SK-N-SH (cell line): Measurements from ENCODE around the gene CSNK1G2. TPM values are rescaled to one million over a fixed set of nuclear protein-coding genes. Genes with fewer than 3 reads are reported as not detected.
A peak's percentile ranks its signal among the peaks of the same experiment; 100 is the strongest.

Source experiments
- CTCF ChIA-PET: fragments of 300-600, 350-600 bp; formaldehyde crosslinking; extraction: SDS; loops from one replicate; lab custom pipeline; 2021; lab: Yijun Ruan, JAX
- POLR2A ChIA-PET: fragments of 350-600 bp; sonication (Branson Sonifier 250); formaldehyde crosslinking; extraction: SDS; loops from one replicate; lab custom pipeline; 2020; ENCODE audit warnings: antibody characterized with exemption, inconsistent platforms; lab: Yijun Ruan, JAX
- DNase-seq: peaks from one replicate; pipeline ENCODE4 v3.0.0; 2012
- H2AFZ ChIP-seq: fragments of 200-600 bp; sonication (generic); 2 replicates; pipeline ENCODE4 v1.8.1; 2016; ENCODE audit warnings: antibody characterized with exemption, mild to moderate bottlenecking, low read depth
- H3F3A ChIP-seq: fragments of 200-600 bp; sonication (generic); replicated peaks from 2 replicates; pipeline ENCODE3; 2016; ENCODE audit warnings: antibody characterized with exemption, mild to moderate bottlenecking; ENCODE audit not compliant: insufficient read depth
- H3K27ac ChIP-seq, 2 experiments: fragments of 200-500 bp in 1 of 2; fragments of 200-600 bp in 1 of 2; sonication (Bioruptor generic) in 1 of 2; sonication (generic), shearing (Covaris generic) in 1 of 2; 2 replicates each; pipeline versions ENCODE4 v1.5.1 to v1.6.1; 2014 to 2016; ENCODE audit warnings: low read depth in 2 of 2, inconsistent platforms in 1 of 2, low read length in 1 of 2, mild to moderate bottlenecking in 1 of 2, mixed read lengths in 1 of 2
- H3K27me3 ChIP-seq: fragments of 200-600 bp; sonication (generic), shearing (Covaris generic); 2 replicates; pipeline ENCODE4 v1.6.1; 2016; ENCODE audit warnings: mixed run types; ENCODE audit not compliant: insufficient read depth
- H3K36me3 ChIP-seq, 2 experiments: fragments of 200-500 bp in 1 of 2; fragments of 200-600 bp in 1 of 2; sonication (Bioruptor generic) in 1 of 2; sonication (generic) in 1 of 2; replicated peaks in 1 of 2; 2 replicates each; pipeline versions ENCODE3 to v1.5.1; 2014 to 2016; ENCODE audit warnings: low read length in 1 of 2, mild to moderate bottlenecking in 1 of 2; ENCODE audit not compliant: insufficient read depth in 2 of 2, control insufficient read depth in 1 of 2
- H3K4me1 ChIP-seq, 2 experiments: fragments of 200-500 bp in 1 of 2; fragments of 200-600 bp in 1 of 2; sonication (Bioruptor generic) in 1 of 2; sonication (generic), shearing (Covaris generic) in 1 of 2; 2 replicates each; pipeline versions ENCODE4 v1.5.1 to v1.6.1; 2014 to 2016; ENCODE audit warnings: low read depth in 1 of 2, low read length in 1 of 2, mixed run types in 1 of 2; ENCODE audit not compliant: insufficient read depth in 2 of 2, control insufficient read depth in 1 of 2
- H3K4me2 ChIP-seq: fragments of 200-600 bp; sonication (generic), shearing (Covaris generic); 2 replicates; pipeline ENCODE4 v1.6.1; 2017; ENCODE audit warnings: mixed run types
- H3K4me3 ChIP-seq, 2 experiments: fragments of 200-500 bp in 1 of 2; fragments of 200-600 bp in 1 of 2; sonication (Bioruptor generic) in 1 of 2; sonication (generic), shearing (Covaris generic) in 1 of 2; 2 replicates each; pipeline versions ENCODE4 v1.5.1 to v1.8.1; 2014 to 2016; ENCODE audit warnings: low read depth in 2 of 2, inconsistent platforms in 1 of 2, low read length in 1 of 2, mild to moderate bottlenecking in 1 of 2, mixed read lengths in 1 of 2, moderate library complexity in 1 of 2
- H3K79me2 ChIP-seq: fragments of 200-600 bp; sonication (generic); 2 replicates; pipeline ENCODE4 v1.8.1; 2017; ENCODE audit warnings: mild to moderate bottlenecking; ENCODE audit not compliant: insufficient read depth
- H3K9ac ChIP-seq: fragments of 200-600 bp; sonication (generic); 2 replicates; pipeline ENCODE4 v1.6.1; 2017; ENCODE audit warnings: mixed run types
- H3K9me2 ChIP-seq: fragments of 200-600 bp; sonication (generic); 2 replicates; pipeline ENCODE4 v1.6.1; 2017; ENCODE audit warnings: mixed run types
- H3K9me3 ChIP-seq: fragments of 200-600 bp; sonication (generic); 2 replicates; pipeline ENCODE4 v1.6.1; 2017; ENCODE audit warnings: mixed run types, mild to moderate bottlenecking, moderate library complexity
- H4K20me1 ChIP-seq: fragments of 200-600 bp; sonication (generic); 2 replicates; pipeline ENCODE4 v1.6.1; 2017; ENCODE audit warnings: mild to moderate bottlenecking, mixed run types; ENCODE audit not compliant: insufficient read depth
- CHD2 ChIP-seq: fragments of 150-350 bp; IDR thresholded peaks from 2 replicates; pipeline ENCODE4 v1.6.1; 2018; ENCODE audit warnings: low read length; ENCODE audit not compliant: partially characterized antibody
- CTCF ChIP-seq: fragments of 200-600 bp; sonication (generic); IDR thresholded peaks from 2 replicates; pipeline ENCODE4 v1.6.1; 2017; ENCODE audit warnings: antibody characterized with exemption, mild to moderate bottlenecking, moderate library complexity
- TCF12 ChIP-seq: IDR thresholded peaks from 2 replicates; pipeline ENCODE4 v1.4.0; 2012
- USF1 ChIP-seq: IDR thresholded peaks from 2 replicates; pipeline ENCODE4 v1.4.0; 2012; ENCODE audit warnings: low read depth, borderline replicate concordance
- WGBS: methylation state at CpG from one replicate; pipeline ENCODE4 v1.1.6; 2017; ENCODE audit warnings: low lambda C conversion rate; 5-methylcytosine and 5-hydroxymethylcytosine counted together
- polyA plus RNA-seq, 3 experiments: library from polyadenylated mRNA; depleted of rRNA; stranded (reverse); fragments of >200 nt; gene quantifications; 2 replicates each; pipeline ENCODE4 v1.2.3, GENCODE V29; 2012
- small RNA-seq, 7 experiments: library from RNA; depleted of rRNA; stranded (forward); fragments of <200 nt; gene quantifications; one replicate each; pipeline ENCODE3, GENCODE V24; 2012

CSNK1G2 gene
- polyA plus RNA-seq, 1 of the 3 experiments (the other 2 are of a cell fraction), result 79.4 TPM

- H3K9ac ChIP-seq, result no peak overlapping the region
- 89% methylated on average over 10 of the region's 10 CpGs for WGBS
- POLR2A ChIA-PET, result no interaction called here
- CTCF ChIA-PET, result interaction anchor here (1.7 kb wide), 1 partner anchor 13 kb away, joined by 4 read pairs; no protein-coding TSS in a partner anchor
- no peak overlapping the region for H3K27ac ChIP-seq
- no peak for TF ChIP-seq USF1
- no peaks in the 10 kb centered on the region for H4K20me1 ChIP-seq
- H3K4me2 ChIP-seq, result no peak overlapping the region
- no peaks in the 10 kb centered on the region for H3K36me3 ChIP-seq
- H3K79me2 ChIP-seq, result no peaks in the 10 kb centered on the region
- peaks cover 6% of the 10 kb centered on the region for H3F3A ChIP-seq
- H3K27me3 ChIP-seq, result no peaks in the 10 kb centered on the region
- no peak for DNase-seq
- H3K4me3 ChIP-seq, result no peak overlapping the region
- H3K9me2 ChIP-seq, result no peaks in the 10 kb centered on the region
- H2AFZ ChIP-seq, result no peak overlapping the region
- H3K9me3 ChIP-seq, result no peaks in the 10 kb centered on the region
- H3K4me1 ChIP-seq, result peaks cover 1 to 4% of the 10 kb centered on the region in 2 experiments; a peak in 3 of 4 replicates
Measured at GRCh38 chr19:2026770-2027169, 85.8 kb downstream of the CSNK1G2 start.

DNA sequence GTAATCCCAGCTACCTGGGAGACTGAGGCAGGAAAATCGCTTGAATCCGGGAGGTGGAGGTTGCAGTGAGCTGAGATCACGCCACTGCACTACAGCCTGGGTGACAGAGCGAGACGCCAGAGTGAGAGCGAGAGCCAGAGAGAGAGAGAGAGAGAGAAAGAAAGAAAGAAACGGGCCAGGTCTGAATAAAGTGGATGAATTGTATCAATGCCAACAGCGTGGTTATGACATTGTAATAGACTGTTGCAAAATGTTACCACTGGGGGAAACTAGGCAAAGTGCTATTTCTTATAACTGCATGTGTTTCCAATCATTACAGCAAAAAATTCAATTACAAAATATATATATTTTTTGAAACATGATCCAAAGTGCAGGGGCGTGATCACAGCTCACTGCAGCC is 86.4 kb downstream of the CSNK1G2 start:
- Histone ChIP-seq H3K36me3 (no peaks in the 10 kb centered on the region), H3F3A (peaks cover 10% of the 10 kb centered on the region), H2AFZ (no peak overlapping the region), H3K9ac (no peak overlapping the region), H3K79me2 (no peaks in the 10 kb centered on the region), H3K27ac (no peak overlapping the region), H3K4me2 (no peak overlapping the region), H4K20me1 (no peaks in the 10 kb centered on the region), H3K27me3 (no peaks in the 10 kb centered on the region), H3K4me1 (peaks cover 6 to 9% of the 10 kb centered on the region in 2 experiments; a peak in 3 of 4 replicates), H3K9me3 (no peaks in the 10 kb centered on the region), H3K4me3 (no peak overlapping the region), H3K9me2 (no peaks in the 10 kb centered on the region)
- no peak for DNase-seq
- POLR2A ChIA-PET, result no interaction called here
- CTCF ChIA-PET, result interaction anchor here (0.9 to 1.9 kb wide), 3 partner anchors 7 to 42 kb away, joined by 4 to 6 read pairs (median 4); no protein-coding TSS in a partner anchor
- WGBS, result 63% methylated on average over 9 of the region's 9 CpGs
- TF ChIP-seq CHD2, result no peak
- peak; percentile 24; the same call in 1 of the 2 replicates for TF ChIP-seq CTCF
- TF ChIP-seq TCF12, result peak; percentile 57; the same call in 1 of the 2 replicates

Small RNA genes within 50 kb of the gene (small RNA-seq; reads per million reads assigned to genes)
- gene AC007136.1, result 0 reads per million in 7 experiments

Other genes with a start within 250 kb of the CSNK1G2 start
- gene ONECUT3, start 187.7 kb upstream of the CSNK1G2 start, polyA plus RNA-seq (2012; rRNA removed), result not detected in 2 replicates
- gene ATP8B3, start 128.9 kb upstream of the CSNK1G2 start, polyA plus RNA-seq (2012; rRNA removed), result 6.2 and 8.0 TPM in 2 replicates
- 9.0 and 18.8 TPM in 2 replicates for gene REXO1, start 92.7 kb upstream of the CSNK1G2 start, polyA plus RNA-seq (2012; rRNA removed)
- gene KLF16, start 77.6 kb upstream of the CSNK1G2 start, polyA plus RNA-seq (2012; rRNA removed), result 11.3 and 16.1 TPM in 2 replicates
- 61.1 and 69.1 TPM in 2 replicates for gene ABHD17A, start 55.7 kb upstream of the CSNK1G2 start, polyA plus RNA-seq (2012; rRNA removed)
- 1.7 and 2.8 TPM in 2 replicates for gene ADAT3, start 35.8 kb upstream of the CSNK1G2 start, polyA plus RNA-seq (2012; rRNA removed)
- 11.8 and 30.0 TPM in 2 replicates for gene SCAMP4, start 35.8 kb upstream of the CSNK1G2 start, polyA plus RNA-seq (2012; rRNA removed)
- gene BTBD2, start 74.5 kb downstream of the CSNK1G2 start, polyA plus RNA-seq (2012; rRNA removed), result 54.4 and 66.8 TPM in 2 replicates
- gene MKNK2, start 110.1 kb downstream of the CSNK1G2 start, polyA plus RNA-seq (2012; rRNA removed), result 58.9 and 65.4 TPM in 2 replicates
- 21.4 and 24.1 TPM in 2 replicates for gene MOB3A, start 155.2 kb downstream of the CSNK1G2 start, polyA plus RNA-seq (2012; rRNA removed)
- 4.6 and 10.3 TPM in 2 replicates for gene IZUMO4, start 155.7 kb downstream of the CSNK1G2 start, polyA plus RNA-seq (2012; rRNA removed)
- gene AP3D1, start 210.4 kb downstream of the CSNK1G2 start, polyA plus RNA-seq (2012; rRNA removed), result 79.7 and 127 TPM in 2 replicates
- gene DOT1L, start 222.8 kb downstream of the CSNK1G2 start, polyA plus RNA-seq (2012; rRNA removed), result 3.6 and 5.0 TPM in 2 replicates